Lung (tissue), 12 donors: ENCODE data around the gene FSCN2. TPM values are rescaled to one million over a fixed set of nuclear protein-coding genes. Genes with fewer than 3 reads are reported as not detected.

Experiments
- ATAC-seq: fragments of 200-7000 bp; cut with Tn5 transposase; one replicate; pipeline ENCODE4 v1.9.1; 2020; ENCODE audit warnings: moderate number of reproducible peaks; ENCODE audit not compliant: insufficient read depth, low FRiP score
- DNase-seq, 3 donors: peaks; one replicate each; pipeline ENCODE4 v3.0.0-alpha.2; 2013 to 2017
- H3K27ac ChIP-seq, 2 donors: one replicate each; pipeline ENCODE4 v1.5.1; 2013; ENCODE audit warnings: mild to moderate bottlenecking in 2 of 2, moderate library complexity in 2 of 2, control low read depth in 1 of 2, inconsistent platforms in 1 of 2, low read depth in 1 of 2, low read length in 1 of 2
- H3K27me3 ChIP-seq, 3 donors: one replicate each; pipeline ENCODE4 v1.5.1; 2013; ENCODE audit warnings: low read length in 2 of 3; ENCODE audit not compliant: control insufficient read depth in 3 of 3, insufficient read depth in 3 of 3
- H3K36me3 ChIP-seq, 4 donors: one replicate each; pipeline ENCODE4 v1.5.1; 2013; ENCODE audit warnings: low read length in 4 of 4, mild to moderate bottlenecking in 1 of 4, moderate library complexity in 1 of 4; ENCODE audit not compliant: control insufficient read depth in 4 of 4, insufficient read depth in 4 of 4
- H3K4me1 ChIP-seq, 5 donors: one replicate each; pipeline ENCODE4 v1.5.1; 2013; ENCODE audit warnings: low read length in 5 of 5, mild to moderate bottlenecking in 2 of 5, moderate library complexity in 1 of 5; ENCODE audit not compliant: control insufficient read depth in 5 of 5, insufficient read depth in 5 of 5
- H3K4me3 ChIP-seq: one replicate; pipeline ENCODE4 v1.5.1; 2013; ENCODE audit warnings: mild to moderate bottlenecking, control low read depth, moderate library complexity
- H3K9ac ChIP-seq, 2 donors: one replicate each; pipeline ENCODE4 v1.5.1; 2013; ENCODE audit warnings: low read length in 2 of 2, control low read depth in 1 of 2; ENCODE audit not compliant: insufficient read depth in 1 of 2
- H3K9me3 ChIP-seq, 4 donors: one replicate each; pipeline ENCODE4 v1.5.1; 2013; ENCODE audit warnings: low read length in 3 of 4, mild to moderate bottlenecking in 1 of 4, moderate library complexity in 1 of 4; ENCODE audit not compliant: control insufficient read depth in 4 of 4, insufficient read depth in 3 of 4
- CTCF ChIP-seq: IDR thresholded peaks from 2 replicates; pipeline ENCODE4 v1.5.1; 2012; ENCODE audit warnings: mild to moderate bottlenecking; ENCODE audit errors: control extremely low read depth, extremely low read depth
- WGBS, 2 donors: extraction: QIAGEN DNeasy Blood & Tissue Kit; methylation state at CpG; one replicate each; pipeline ENCODE4 v1.1.7; 2013; 5-methylcytosine and 5-hydroxymethylcytosine counted together
- polyA plus RNA-seq, 2 donors: library from polyadenylated mRNA; stranded (reverse); fragments of 200-250 nt; gene quantifications; one replicate each; pipeline ENCODE4 v1.2.1, GENCODE V29; 2013
- total RNA-seq, 2 donors: library from RNA; depleted of rRNA in 1 of 2; stranded (reverse); fragments of >200 nt in 1 of 2; gene quantifications; one replicate each; pipeline ENCODE4 v1.2.1, GENCODE V29; 2014 to 2021
- donor health status: control.
- donor health status: control.
- donor health status: Bipolar disorder and iron deficiency.
- donor health status: healthy.
- donor health status: DM: yes; HTN: yes; CAD: no.

Gene FSCN2
- total and polyA plus RNA-seq, 4 donors = 0.46 to 3.9 (median 1.9) TPM

- H3K9ac ChIP-seq = no peak overlapping the region
- no peak overlapping the region for H3K27ac ChIP-seq
- H3K36me3 ChIP-seq = peaks cover 8 to 71% (median 22%) of the 10 kb centered on the region in 4 donors
- no peak overlapping the region for H3K4me3 ChIP-seq
- WGBS, 2 donors = 88% methylated on average over 32 to 36 of the region's 36 CpGs
- ATAC-seq (no peak), DNase-seq (no peak)
- H3K9me3 ChIP-seq = peaks cover 0 to 3% (median 0%) of the 10 kb centered on the region in 4 donors
- TF ChIP-seq CTCF = no peak
- no peaks in the 10 kb centered on the region for H3K27me3 ChIP-seq
- peaks cover 0 to 9% (median 5%) of the 10 kb centered on the region in 5 donors for H3K4me1 ChIP-seq
Measured at GRCh38 chr17:81546906-81547613, 18.9 kb downstream of the FSCN2 start.

DNA sequence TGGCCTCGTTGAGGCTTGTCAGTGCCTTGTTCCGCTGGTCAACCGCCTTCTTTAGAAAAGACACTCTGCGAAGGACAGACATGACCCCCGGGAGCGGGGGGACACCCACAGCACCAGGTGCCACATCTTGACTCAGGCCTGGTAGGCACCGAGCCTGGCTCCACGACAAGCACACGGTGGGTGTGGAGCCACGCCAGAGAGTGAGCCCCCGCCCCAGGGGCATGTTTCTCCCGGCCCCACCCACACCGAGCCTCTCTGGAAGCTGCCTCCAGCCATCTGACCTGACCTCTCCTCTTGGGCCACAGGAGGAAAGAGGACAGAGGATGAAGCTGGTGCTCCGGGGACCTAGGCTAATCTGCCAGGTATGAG, 19.4 kb downstream of the FSCN2 start:
- H3K9ac ChIP-seq = no peak overlapping the region
- H3K4me3 ChIP-seq = no peak overlapping the region
- no peaks in the 10 kb centered on the region for H3K27me3 ChIP-seq
- TF ChIP-seq CTCF = no peak
- no peak overlapping the region for H3K27ac ChIP-seq
- H3K9me3 ChIP-seq = peaks cover 0 to 3% (median 0%) of the 10 kb centered on the region in 4 donors
- DNase-seq (no peak), ATAC-seq (no peak)
- peaks cover 5 to 68% (median 22%) of the 10 kb centered on the region in 4 donors for H3K36me3 ChIP-seq
- H3K4me1 ChIP-seq = peaks cover 0 to 9% (median 5%) of the 10 kb centered on the region in 5 donors
- 87 to 93% methylated on average over 14 of the region's 14 CpGs for WGBS, 2 donors

DNA sequence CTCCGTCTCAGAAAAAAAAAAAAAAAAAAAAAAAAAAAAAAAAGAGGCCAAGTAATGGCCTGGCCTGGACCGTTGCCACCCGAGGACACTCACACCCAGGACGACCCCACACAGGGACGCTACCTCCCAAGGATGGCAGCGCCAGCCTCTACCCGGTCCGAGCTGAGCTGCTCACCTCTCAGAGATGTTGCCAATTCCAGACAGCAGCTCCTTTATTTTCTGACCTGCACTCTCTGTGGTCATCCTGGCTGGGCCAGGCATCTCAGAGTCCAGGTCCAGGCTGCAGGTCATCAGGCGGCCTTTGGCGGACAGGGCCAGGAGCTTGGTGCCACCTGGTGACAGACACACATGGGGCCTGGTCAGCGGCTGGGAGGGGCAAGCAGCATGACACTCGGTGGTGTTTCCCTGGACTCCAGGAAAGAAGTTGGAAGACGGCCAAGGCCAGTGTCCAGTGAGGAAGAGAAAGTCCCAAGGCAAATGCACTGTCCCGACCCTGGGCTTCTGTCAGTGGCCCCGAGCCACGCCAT, 20.9 kb downstream of the FSCN2 start:
- DNase-seq (no peak), ATAC-seq (no peak)
- peaks cover 0 to 53% (median 21%) of the 10 kb centered on the region in 4 donors for H3K36me3 ChIP-seq
- no peak overlapping the region for H3K27ac ChIP-seq
- WGBS, 2 donors = 88 to 90% methylated on average over 15 to 16 of the region's 16 CpGs
- TF ChIP-seq CTCF = no peak
- no peak overlapping the region for H3K4me3 ChIP-seq
- peaks cover 0 to 21% (median 5%) of the 10 kb centered on the region in 5 donors for H3K4me1 ChIP-seq
- H3K27me3 ChIP-seq = no peaks in the 10 kb centered on the region
- H3K9ac ChIP-seq = no peak overlapping the region
- H3K9me3 ChIP-seq = no peaks in the 10 kb centered on the region
